Measurements from ENCODE around the gene INPP5A.

The INPP5A gene

DNA sequence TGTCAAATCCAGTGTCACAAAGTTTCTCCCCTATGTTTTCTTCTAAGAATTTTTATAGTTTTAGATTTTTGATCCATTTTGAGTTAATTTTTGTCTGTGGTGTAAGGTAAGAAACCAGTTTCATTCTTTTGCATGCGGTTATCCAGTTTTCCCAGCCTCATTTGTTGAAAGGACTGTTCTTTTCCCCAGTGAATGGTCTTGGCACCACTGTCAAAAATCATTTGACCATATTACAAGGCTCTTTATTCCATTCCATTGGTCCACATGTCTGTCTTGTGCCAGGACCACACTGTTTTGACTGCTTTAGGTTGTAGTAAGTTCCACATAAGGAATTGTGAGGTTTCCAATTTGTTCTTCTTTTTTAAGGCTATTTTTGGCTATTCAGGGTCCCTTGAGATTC is 64.0 kb downstream of the INPP5A start:
- Histone ChIP-seq H3K36me3 (replicated peaks in 1 of 2; ENCODE audit: control insufficient read depth in 2 of 2, insufficient read depth in 2 of 2, low read length in 2 of 2) (no peaks in the 10 kb centered on the region), H2AFZ (ENCODE audit: low read length) (no peak overlapping the region), H4K8ac (ENCODE audit: low read depth, low read length) (no peak overlapping the region), H3K9me3 (replicated peaks in 1 of 2; ENCODE audit: control insufficient read depth in 2 of 2, insufficient read depth in 1 of 2, low read depth in 1 of 2, low read length in 2 of 2) (peaks cover 17 to 38% of the 10 kb centered on the region in 2 donors), H2AK5ac (ENCODE audit: low read depth, low read length) (no peak overlapping the region), H3K4me2 (ENCODE audit: insufficient read depth, low read length, poor library complexity, severe bottlenecking) (no peak overlapping the region), H3K23ac (ENCODE audit: low read depth, low read length, poor library complexity) (no peak overlapping the region), H3K4me1 (ENCODE audit: control insufficient read depth in 2 of 2, insufficient read depth in 1 of 2, low read depth in 1 of 2, low read length in 2 of 2) (peaks cover 4 to 6% of the 10 kb centered on the region in 2 donors), H2BK120ac (ENCODE audit: low read depth, low read length) (no peak overlapping the region), H3K18ac (ENCODE audit: low read length) (no peak overlapping the region), H3K14ac (ENCODE audit: low read length) (no peak overlapping the region), H2BK5ac (ENCODE audit: low read length) (no peak overlapping the region), H3K9ac (ENCODE audit: low read depth, low read length, poor library complexity) (no peak overlapping the region), H3K79me1 (ENCODE audit: low read depth, low read length) (peaks cover 5% of the 10 kb centered on the region), H4K91ac (ENCODE audit: low read depth, low read length, poor library complexity) (no peak overlapping the region), H2BK12ac (ENCODE audit: low read length) (no peak overlapping the region), H2BK15ac (ENCODE audit: low read length) (no peak overlapping the region), H3K4ac (ENCODE audit: low read length) (no peak overlapping the region), H3K4me3 (ENCODE audit: low read length in 2 of 2) (no peak overlapping the region), H3K27ac (replicated peaks; ENCODE audit: low read length) (no peak overlapping the region), H3K27me3 (ENCODE audit: control insufficient read depth in 3 of 3, insufficient read depth in 3 of 3, low read depth in 1 of 3, low read length in 3 of 3) (no peaks in the 10 kb centered on the region)
- no CpG with 5 or more reads among the region's 1 CpG for WGBS, 2 donors (ENCODE audit: extremely low coverage in 2 of 2, insufficient read length in 2 of 2, insufficient replicate concordance in 1 of 2)
- no peak for DNase-seq (ENCODE audit: low spot score)

DNA sequence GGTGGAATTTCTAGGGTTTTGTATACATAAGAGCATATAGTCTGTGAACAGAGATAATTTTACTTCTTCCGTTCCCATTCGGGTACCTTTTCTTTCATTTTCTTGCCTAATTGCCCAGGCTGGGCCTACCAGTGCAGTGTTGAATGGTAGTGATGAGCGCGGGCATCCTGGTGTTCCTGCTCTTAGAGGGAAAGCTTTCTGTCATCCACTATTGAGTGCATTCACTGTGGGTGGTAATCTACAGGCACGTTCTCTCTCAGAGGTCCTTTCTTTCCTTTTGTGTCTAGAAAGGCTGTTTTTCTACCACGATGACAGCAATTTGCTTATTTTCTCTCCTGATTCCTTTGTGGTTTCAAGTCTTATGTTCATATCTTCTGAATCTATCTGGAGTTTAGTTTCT is 65.0 kb downstream of the INPP5A start:
- H3K4me1 ChIP-seq (ENCODE audit: control insufficient read depth in 2 of 2, insufficient read depth in 1 of 2, low read depth in 1 of 2, low read length in 2 of 2): peaks cover 0 to 6% of the 10 kb centered on the region in 2 donors
- no peaks in the 10 kb centered on the region for H3K27me3 ChIP-seq (ENCODE audit: control insufficient read depth in 3 of 3, insufficient read depth in 3 of 3, low read depth in 1 of 3, low read length in 3 of 3)
- peaks cover 11 to 36% of the 10 kb centered on the region in 2 donors for H3K9me3 ChIP-seq (replicated peaks in 1 of 2; ENCODE audit: control insufficient read depth in 2 of 2, insufficient read depth in 1 of 2, low read depth in 1 of 2, low read length in 2 of 2)
- no peak overlapping the region for H3K4me2 ChIP-seq (ENCODE audit: insufficient read depth, low read length, poor library complexity, severe bottlenecking)
- H3K18ac ChIP-seq (ENCODE audit: low read length): no peak overlapping the region
- no peak overlapping the region for H4K91ac ChIP-seq (ENCODE audit: low read depth, low read length, poor library complexity)
- no peak overlapping the region for H2BK12ac ChIP-seq (ENCODE audit: low read length)
- no peak overlapping the region for H3K14ac ChIP-seq (ENCODE audit: low read length)
- H3K36me3 ChIP-seq (replicated peaks in 1 of 2; ENCODE audit: control insufficient read depth in 2 of 2, insufficient read depth in 2 of 2, low read length in 2 of 2): no peaks in the 10 kb centered on the region
- H2BK15ac ChIP-seq (ENCODE audit: low read length): no peak overlapping the region
- H2BK5ac ChIP-seq (ENCODE audit: low read length): no peak overlapping the region
- no peak overlapping the region for H2AK5ac ChIP-seq (ENCODE audit: low read depth, low read length)
- WGBS, 2 donors (ENCODE audit: extremely low coverage in 2 of 2, insufficient read length in 2 of 2, insufficient replicate concordance in 1 of 2): no CpG with 5 or more reads among the region's 6 CpGs
- H4K8ac ChIP-seq (ENCODE audit: low read depth, low read length): no peak overlapping the region
- no peak overlapping the region for H3K4me3 ChIP-seq (ENCODE audit: low read length in 2 of 2)
- no peak for DNase-seq (ENCODE audit: low spot score)
- H3K9ac ChIP-seq (ENCODE audit: low read depth, low read length, poor library complexity): no peak overlapping the region
- H3K4ac ChIP-seq (ENCODE audit: low read length): no peak overlapping the region
- H2AFZ ChIP-seq (ENCODE audit: low read length): no peak overlapping the region
- H3K79me1 ChIP-seq (ENCODE audit: low read depth, low read length): no peaks in the 10 kb centered on the region
- no peak overlapping the region for H3K23ac ChIP-seq (ENCODE audit: low read depth, low read length, poor library complexity)
- H2BK120ac ChIP-seq (ENCODE audit: low read depth, low read length): no peak overlapping the region
- no peak overlapping the region for H3K27ac ChIP-seq (replicated peaks; ENCODE audit: low read length)

DNA sequence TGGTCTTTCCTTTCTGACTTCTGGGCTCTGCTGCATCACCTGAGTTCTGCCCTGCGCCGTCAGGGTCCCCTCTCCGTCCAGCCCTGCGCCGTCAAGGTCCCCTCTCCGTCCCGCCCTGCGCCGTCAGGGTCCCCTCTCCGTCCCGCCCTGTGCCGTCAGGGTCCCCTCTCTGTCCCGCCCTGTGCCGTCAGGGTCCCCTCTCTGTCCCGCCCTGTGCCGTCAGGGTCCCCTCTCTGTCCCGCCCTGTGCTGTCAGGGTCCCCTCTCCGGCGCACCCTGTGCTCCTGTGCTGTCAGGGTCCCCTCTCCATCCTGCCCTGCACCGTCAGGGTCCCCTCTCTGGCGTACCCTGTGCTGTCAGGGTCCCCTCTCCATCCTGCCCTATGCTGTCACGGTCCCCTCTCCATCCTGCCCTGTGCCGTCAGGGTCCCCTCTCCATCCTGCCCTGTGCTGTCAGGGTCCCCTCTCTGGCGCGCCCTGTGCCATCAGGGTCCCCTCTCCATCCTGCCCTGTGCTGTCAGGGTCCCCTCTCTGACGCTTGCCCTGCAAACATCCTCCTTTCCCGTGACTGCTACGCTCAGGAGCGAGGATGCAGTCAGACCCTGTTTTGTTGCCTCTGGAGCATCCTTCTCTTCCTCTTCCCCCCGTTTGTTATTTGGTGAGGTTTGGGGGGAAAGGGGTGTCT is 66.4 kb downstream of the INPP5A start:
- H2BK15ac ChIP-seq (ENCODE audit: low read length): no peak overlapping the region
- WGBS, 2 donors (ENCODE audit: extremely low coverage in 2 of 2, insufficient read length in 2 of 2, insufficient replicate concordance in 1 of 2): no CpG with 5 or more reads among the region's 30 CpGs
- no peak overlapping the region for H3K9ac ChIP-seq (ENCODE audit: low read depth, low read length, poor library complexity)
- no peak overlapping the region for H3K4ac ChIP-seq (ENCODE audit: low read length)
- H3K23ac ChIP-seq (ENCODE audit: low read depth, low read length, poor library complexity): no peak overlapping the region
- no peak overlapping the region for H3K18ac ChIP-seq (ENCODE audit: low read length)
- no peak overlapping the region for H3K27ac ChIP-seq (replicated peaks; ENCODE audit: low read length)
- DNase-seq (ENCODE audit: low spot score): no peak
- no peak overlapping the region for H4K8ac ChIP-seq (ENCODE audit: low read depth, low read length)
- H2BK5ac ChIP-seq (ENCODE audit: low read length): no peak overlapping the region
- peaks cover 11 to 32% of the 10 kb centered on the region in 2 donors for H3K9me3 ChIP-seq (replicated peaks in 1 of 2; ENCODE audit: control insufficient read depth in 2 of 2, insufficient read depth in 1 of 2, low read depth in 1 of 2, low read length in 2 of 2)
- H2AK5ac ChIP-seq (ENCODE audit: low read depth, low read length): no peak overlapping the region
- H2BK120ac ChIP-seq (ENCODE audit: low read depth, low read length): no peak overlapping the region
- no peaks in the 10 kb centered on the region for H3K27me3 ChIP-seq (ENCODE audit: control insufficient read depth in 3 of 3, insufficient read depth in 3 of 3, low read depth in 1 of 3, low read length in 3 of 3)
- peaks cover 0 to 6% of the 10 kb centered on the region in 2 donors for H3K4me1 ChIP-seq (ENCODE audit: control insufficient read depth in 2 of 2, insufficient read depth in 1 of 2, low read depth in 1 of 2, low read length in 2 of 2)
- no peak overlapping the region for H4K91ac ChIP-seq (ENCODE audit: low read depth, low read length, poor library complexity)
- H3K4me3 ChIP-seq (ENCODE audit: low read length in 2 of 2): peak overlapping the region in 1 of 2 donors; percentile 52
- H2AFZ ChIP-seq (ENCODE audit: low read length): no peak overlapping the region
- H3K14ac ChIP-seq (ENCODE audit: low read length): no peak overlapping the region
- H3K36me3 ChIP-seq (replicated peaks in 1 of 2; ENCODE audit: control insufficient read depth in 2 of 2, insufficient read depth in 2 of 2, low read length in 2 of 2): no peaks in the 10 kb centered on the region
- H3K4me2 ChIP-seq (ENCODE audit: insufficient read depth, low read length, poor library complexity, severe bottlenecking): no peak overlapping the region
- no peaks in the 10 kb centered on the region for H3K79me1 ChIP-seq (ENCODE audit: low read depth, low read length)
- H2BK12ac ChIP-seq (ENCODE audit: low read length): no peak overlapping the region

DNA sequence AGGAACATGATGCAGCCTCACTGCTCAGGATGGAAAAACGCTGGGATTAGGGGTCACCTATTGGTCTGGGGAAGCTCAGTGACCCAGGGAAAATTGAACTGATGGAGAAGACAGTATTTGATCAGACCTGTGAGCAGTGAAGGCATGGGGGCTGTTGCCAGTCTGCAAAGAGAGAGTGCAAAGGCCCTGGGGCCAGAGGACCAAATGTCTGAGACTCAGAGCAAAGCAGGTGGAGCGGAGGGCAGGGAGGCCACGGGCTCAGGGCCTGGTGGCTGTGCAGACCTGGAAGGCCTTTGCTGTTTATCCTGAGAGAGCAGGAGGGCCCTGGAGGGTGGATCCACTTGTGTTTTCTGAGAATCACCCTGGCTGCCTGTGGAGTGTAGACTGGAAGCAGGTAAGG is 67.1 kb downstream of the INPP5A start:
- Histone ChIP-seq H3K4me2 (ENCODE audit: insufficient read depth, low read length, poor library complexity, severe bottlenecking) (no peak overlapping the region), H3K18ac (ENCODE audit: low read length) (no peak overlapping the region), H2BK120ac (ENCODE audit: low read depth, low read length) (no peak overlapping the region), H3K14ac (ENCODE audit: low read length) (no peak overlapping the region), H3K27me3 (ENCODE audit: control insufficient read depth in 3 of 3, insufficient read depth in 3 of 3, low read depth in 1 of 3, low read length in 3 of 3) (no peaks in the 10 kb centered on the region), H2AK5ac (ENCODE audit: low read depth, low read length) (no peak overlapping the region), H3K9ac (ENCODE audit: low read depth, low read length, poor library complexity) (no peak overlapping the region), H3K4me3 (ENCODE audit: low read length in 2 of 2) (no peak overlapping the region), H2BK12ac (ENCODE audit: low read length) (no peak overlapping the region), H3K27ac (replicated peaks; ENCODE audit: low read length) (no peak overlapping the region), H3K4ac (ENCODE audit: low read length) (no peak overlapping the region), H3K9me3 (replicated peaks in 1 of 2; ENCODE audit: control insufficient read depth in 2 of 2, insufficient read depth in 1 of 2, low read depth in 1 of 2, low read length in 2 of 2) (peaks cover 11 to 26% of the 10 kb centered on the region in 2 donors), H2BK15ac (ENCODE audit: low read length) (no peak overlapping the region), H3K36me3 (replicated peaks in 1 of 2; ENCODE audit: control insufficient read depth in 2 of 2, insufficient read depth in 2 of 2, low read length in 2 of 2) (no peaks in the 10 kb centered on the region), H4K8ac (ENCODE audit: low read depth, low read length) (no peak overlapping the region), H2AFZ (ENCODE audit: low read length) (no peak overlapping the region), H3K4me1 (ENCODE audit: control insufficient read depth in 2 of 2, insufficient read depth in 1 of 2, low read depth in 1 of 2, low read length in 2 of 2) (peaks cover 0 to 6% of the 10 kb centered on the region in 2 donors), H4K91ac (ENCODE audit: low read depth, low read length, poor library complexity) (no peak overlapping the region), H2BK5ac (ENCODE audit: low read length) (no peak overlapping the region), H3K23ac (ENCODE audit: low read depth, low read length, poor library complexity) (no peak overlapping the region), H3K79me1 (ENCODE audit: low read depth, low read length) (no peaks in the 10 kb centered on the region)
- no peak for DNase-seq (ENCODE audit: low spot score)
- no CpG with 5 or more reads among the region's 3 CpGs for WGBS, 2 donors (ENCODE audit: extremely low coverage in 2 of 2, insufficient read length in 2 of 2, insufficient replicate concordance in 1 of 2)

All from neuronal stem cell (in vitro differentiated cells).